HG03571 (cell line): ENCODE measurements around the gene CTDSPL.

Experiments
- ATAC-seq: cut with Tn5 transposase; IDR thresholded peaks from one replicate; pipeline ENCODE4 v1.9.1; 2021; ENCODE audit not compliant: unreplicated experiment

CTDSPL gene

GRCh38 chr3:37912052-37912733 lies 50.5 kb downstream of the CTDSPL start:
- ATAC-seq, result no peak

- ATAC-seq, result no peak
These were observed 51.8 kb downstream of the CTDSPL start for GRCh38 chr3:37913522-37913921.

GRCh38 chr3:37916685-37917084 lies 55.0 kb downstream of the CTDSPL start:
- no peak for ATAC-seq

- ATAC-seq, result no peak
These were observed 56.9 kb downstream of the CTDSPL start for GRCh38 chr3:37918627-37919026.

- ATAC-seq, result no peak
These were observed 58.5 kb downstream of the CTDSPL start for GRCh38 chr3:37920156-37920699.

GRCh38 chr3:37921025-37921424 lies 59.3 kb downstream of the CTDSPL start:
- no peak for ATAC-seq

GRCh38 chr3:37922721-37923568 lies 61.3 kb downstream of the CTDSPL start:
- ATAC-seq, result no peak

- ATAC-seq, result no peak
These were observed 61.9 kb downstream of the CTDSPL start for GRCh38 chr3:37923569-37924040.

GRCh38 chr3:37924453-37924852 lies 62.8 kb downstream of the CTDSPL start:
- no peak for ATAC-seq

GRCh38 chr3:37925157-37925556 lies 63.5 kb downstream of the CTDSPL start:
- ATAC-seq, result no peak

GRCh38 chr3:37926611-37927010 lies 64.9 kb downstream of the CTDSPL start:
- no peak for ATAC-seq

GRCh38 chr3:37930495-37930894 lies 68.8 kb downstream of the CTDSPL start:
- no peak for ATAC-seq

- ATAC-seq, result no peak
These were observed 70.8 kb downstream of the CTDSPL start for GRCh38 chr3:37932505-37932904.

- no peak for ATAC-seq
These were observed 73.1 kb downstream of the CTDSPL start for GRCh38 chr3:37934631-37935289.

- ATAC-seq, result no peak
These were observed 73.6 kb downstream of the CTDSPL start for GRCh38 chr3:37935290-37935668.

GRCh38 chr3:37935756-37936666 lies 74.3 kb downstream of the CTDSPL start:
- ATAC-seq, result no peak

- ATAC-seq, result no peak
These were observed 75.5 kb downstream of the CTDSPL start for GRCh38 chr3:37937156-37937555.

- no peak for ATAC-seq
These were observed 76.3 kb downstream of the CTDSPL start for GRCh38 chr3:37938011-37938410.

- ATAC-seq, result no peak
These were observed 78.7 kb downstream of the CTDSPL start for GRCh38 chr3:37940242-37940908.
